ENCODE measurements around the gene LIMK1. TPM values are rescaled to one million over a fixed set of nuclear protein-coding genes. Genes with fewer than 3 reads are reported as not detected.
A peak's percentile ranks its signal among the peaks of the same experiment; 100 is the strongest.

The LIMK1 gene
- total RNA-seq, 3 donors from 2014 or later = 17.9 to 22.1 (median 19.3) TPM

GRCh38 chr7:74049997-74050798 lies 33.4 kb upstream of the LIMK1 start:
- Mint-ChIP-seq H3K9me3 (no peaks in the 10 kb centered on the region), H3K36me3 (ENCODE audit: insufficient read depth) (no peaks in the 10 kb centered on the region), H3K4me1 (ENCODE audit: low read depth) (no peaks in the 10 kb centered on the region), H3K27me3 (ENCODE audit: low read depth) (peaks cover 3% of the 10 kb centered on the region), H3K4me3 (no peak overlapping the region)
- no peak for ATAC-seq
- DNase-seq = no peak

- Mint-ChIP-seq H3K36me3 (ENCODE audit: insufficient read depth) (no peaks in the 10 kb centered on the region), H3K4me1 (ENCODE audit: low read depth) (no peaks in the 10 kb centered on the region), H3K27me3 (ENCODE audit: low read depth) (peaks cover 3% of the 10 kb centered on the region), H3K9me3 (no peaks in the 10 kb centered on the region), H3K4me3 (no peak overlapping the region)
- ATAC-seq = no peak
- DNase-seq = no peak
Measured at GRCh38 chr7:74051193-74051592, 32.4 kb upstream of the LIMK1 start.

- no peak for DNase-seq
- Mint-ChIP-seq H3K4me3 (no peak overlapping the region), H3K27me3 (ENCODE audit: low read depth) (peaks cover 3% of the 10 kb centered on the region), H3K4me1 (ENCODE audit: low read depth) (no peaks in the 10 kb centered on the region), H3K36me3 (ENCODE audit: insufficient read depth) (no peaks in the 10 kb centered on the region), H3K9me3 (no peaks in the 10 kb centered on the region)
- ATAC-seq = no peak
Measured at GRCh38 chr7:74051629-74052410, 31.8 kb upstream of the LIMK1 start.

- Mint-ChIP-seq H3K9me3 (no peaks in the 10 kb centered on the region), H3K36me3 (ENCODE audit: insufficient read depth) (no peaks in the 10 kb centered on the region), H3K4me3 (no peak overlapping the region), H3K4me1 (ENCODE audit: low read depth) (no peaks in the 10 kb centered on the region), H3K27me3 (ENCODE audit: low read depth) (peaks cover 3% of the 10 kb centered on the region)
- no peak for ATAC-seq
- no peak for DNase-seq
Measured at GRCh38 chr7:74052628-74053027, 31.0 kb upstream of the LIMK1 start.

GRCh38 chr7:74053589-74054186 lies 29.9 kb upstream of the LIMK1 start:
- Mint-ChIP-seq H3K9me3 (no peaks in the 10 kb centered on the region), H3K27me3 (ENCODE audit: low read depth) (peaks cover 11% of the 10 kb centered on the region), H3K4me3 (no peak overlapping the region), H3K4me1 (ENCODE audit: low read depth) (no peaks in the 10 kb centered on the region), H3K36me3 (ENCODE audit: insufficient read depth) (no peaks in the 10 kb centered on the region)
- no peak for DNase-seq
- no peak for ATAC-seq

- no peak for DNase-seq
- Mint-ChIP-seq H3K27me3 (ENCODE audit: low read depth) (peaks cover 11% of the 10 kb centered on the region), H3K36me3 (ENCODE audit: insufficient read depth) (no peaks in the 10 kb centered on the region), H3K4me1 (ENCODE audit: low read depth) (no peaks in the 10 kb centered on the region), H3K9me3 (no peaks in the 10 kb centered on the region), H3K4me3 (no peak overlapping the region)
- no peak for ATAC-seq
Measured at GRCh38 chr7:74056096-74056915, 27.3 kb upstream of the LIMK1 start.

GRCh38 chr7:74057216-74057925 lies 26.2 kb upstream of the LIMK1 start:
- Mint-ChIP-seq H3K9me3 (no peaks in the 10 kb centered on the region), H3K36me3 (ENCODE audit: insufficient read depth) (no peaks in the 10 kb centered on the region), H3K27me3 (ENCODE audit: low read depth) (peaks cover 11% of the 10 kb centered on the region), H3K4me1 (ENCODE audit: low read depth) (peaks cover 5% of the 10 kb centered on the region), H3K4me3 (no peak overlapping the region)
- ATAC-seq (no peak), DNase-seq (no peak)

GRCh38 chr7:74057987-74058386 lies 25.6 kb upstream of the LIMK1 start:
- no peaks in the 10 kb centered on the region for H3K36me3 Mint-ChIP-seq (ENCODE audit: insufficient read depth)

GRCh38 chr7:74058486-74058885 lies 25.1 kb upstream of the LIMK1 start:
- DNase-seq (no peak), ATAC-seq (no peak)
- H3K4me1 Mint-ChIP-seq (ENCODE audit: low read depth) = peaks cover 5% of the 10 kb centered on the region
- no peaks in the 10 kb centered on the region for H3K9me3 Mint-ChIP-seq
- peaks cover 11% of the 10 kb centered on the region for H3K27me3 Mint-ChIP-seq (ENCODE audit: low read depth)
- H3K4me3 Mint-ChIP-seq = no peak overlapping the region
- H3K36me3 Mint-ChIP-seq (ENCODE audit: insufficient read depth) = no peaks in the 10 kb centered on the region

More at GRCh38 chr7:74057987-74058386, 25.6 kb upstream of the LIMK1 start:
- DNase-seq (no peak), ATAC-seq (no peak)
- peaks cover 11% of the 10 kb centered on the region for H3K27me3 Mint-ChIP-seq (ENCODE audit: low read depth)
- H3K4me1 Mint-ChIP-seq (ENCODE audit: low read depth) = peaks cover 5% of the 10 kb centered on the region
- no peaks in the 10 kb centered on the region for H3K9me3 Mint-ChIP-seq
- no peak overlapping the region for H3K4me3 Mint-ChIP-seq

GRCh38 chr7:74059037-74059436 lies 24.6 kb upstream of the LIMK1 start:
- H3K36me3 Mint-ChIP-seq (ENCODE audit: insufficient read depth) = no peaks in the 10 kb centered on the region
- H3K4me1 Mint-ChIP-seq (ENCODE audit: low read depth) = peaks cover 5% of the 10 kb centered on the region
- no peaks in the 10 kb centered on the region for H3K9me3 Mint-ChIP-seq
- no peak overlapping the region for H3K4me3 Mint-ChIP-seq
- DNase-seq = no peak
- peaks cover 9% of the 10 kb centered on the region for H3K27me3 Mint-ChIP-seq (ENCODE audit: low read depth)
- no peak for ATAC-seq

- H3K36me3 Mint-ChIP-seq (ENCODE audit: insufficient read depth) = no peaks in the 10 kb centered on the region
- peaks cover 8% of the 10 kb centered on the region for H3K27me3 Mint-ChIP-seq (ENCODE audit: low read depth)
- H3K4me1 Mint-ChIP-seq (ENCODE audit: low read depth) = peaks cover 5% of the 10 kb centered on the region
- DNase-seq (no peak), ATAC-seq (no peak)
- no peaks in the 10 kb centered on the region for H3K9me3 Mint-ChIP-seq
- H3K4me3 Mint-ChIP-seq = no peak overlapping the region
Measured at GRCh38 chr7:74059681-74060588, 23.7 kb upstream of the LIMK1 start.

- H3K27me3 Mint-ChIP-seq (ENCODE audit: low read depth) = peaks cover 8% of the 10 kb centered on the region
Measured at GRCh38 chr7:74061840-74062539, 21.6 kb upstream of the LIMK1 start.

More at GRCh38 chr7:74061840-74062539, 21.6 kb upstream of the LIMK1 start:
- peak; percentile 82 to 98 for ATAC-seq
- Mint-ChIP-seq H3K4me1 (ENCODE audit: low read depth) (peaks cover 5% of the 10 kb centered on the region), H3K4me3 (peak overlapping the region; percentile 62), H3K9me3 (no peaks in the 10 kb centered on the region), H3K36me3 (ENCODE audit: insufficient read depth) (no peaks in the 10 kb centered on the region)
- peak; percentile 57 for DNase-seq

Measured in activated T-cell treated with anti-CD3 and anti-CD28 coated beads, Interleukin-2, amount 50 U/mL, for 4 hours (primary cell).